ENCODE results near the gene CCL20.

CCL20 gene

DNA sequence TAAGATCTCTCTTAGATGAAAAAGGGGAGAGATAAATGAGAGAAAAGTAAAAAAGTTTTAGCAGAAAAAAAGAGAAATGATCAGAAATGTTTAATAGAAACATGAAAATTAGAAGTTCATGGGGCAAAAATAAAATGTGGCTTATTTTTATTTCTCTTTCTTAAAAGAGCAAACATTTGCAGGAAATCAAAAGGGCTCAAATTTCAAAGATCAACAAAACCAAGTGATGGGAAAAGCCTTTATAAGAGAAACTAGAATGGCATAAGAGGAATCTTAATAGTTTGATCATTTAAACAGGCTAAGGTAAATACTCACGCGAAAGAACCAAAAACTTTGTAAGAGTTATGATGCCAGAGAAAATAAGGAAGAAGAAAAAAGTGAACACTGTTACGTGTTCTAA, 34.5 kb downstream of the CCL20 start:
- in situ Hi-C loops (cut with HindIII; ENCODE audit: low sequenced_read_pairs) = no loop called here
- TF ChIP-seq, protein P1, sequence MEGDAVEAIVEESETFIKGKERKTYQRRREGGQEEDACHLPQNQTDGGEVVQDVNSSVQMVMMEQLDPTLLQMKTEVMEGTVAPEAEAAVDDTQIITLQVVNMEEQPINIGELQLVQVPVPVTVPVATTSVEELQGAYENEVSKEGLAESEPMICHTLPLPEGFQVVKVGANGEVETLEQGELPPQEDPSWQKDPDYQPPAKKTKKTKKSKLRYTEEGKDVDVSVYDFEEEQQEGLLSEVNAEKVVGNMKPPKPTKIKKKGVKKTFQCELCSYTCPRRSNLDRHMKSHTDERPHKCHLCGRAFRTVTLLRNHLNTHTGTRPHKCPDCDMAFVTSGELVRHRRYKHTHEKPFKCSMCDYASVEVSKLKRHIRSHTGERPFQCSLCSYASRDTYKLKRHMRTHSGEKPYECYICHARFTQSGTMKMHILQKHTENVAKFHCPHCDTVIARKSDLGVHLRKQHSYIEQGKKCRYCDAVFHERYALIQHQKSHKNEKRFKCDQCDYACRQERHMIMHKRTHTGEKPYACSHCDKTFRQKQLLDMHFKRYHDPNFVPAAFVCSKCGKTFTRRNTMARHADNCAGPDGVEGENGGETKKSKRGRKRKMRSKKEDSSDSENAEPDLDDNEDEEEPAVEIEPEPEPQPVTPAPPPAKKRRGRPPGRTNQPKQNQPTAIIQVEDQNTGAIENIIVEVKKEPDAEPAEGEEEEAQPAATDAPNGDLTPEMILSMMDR (IDR thresholded peaks at IDR 0.05; ENCODE audit: low read depth, low read length, missing control alignments) = no peak
- no peak for DNase-seq (ENCODE audit: low read depth)

DNA sequence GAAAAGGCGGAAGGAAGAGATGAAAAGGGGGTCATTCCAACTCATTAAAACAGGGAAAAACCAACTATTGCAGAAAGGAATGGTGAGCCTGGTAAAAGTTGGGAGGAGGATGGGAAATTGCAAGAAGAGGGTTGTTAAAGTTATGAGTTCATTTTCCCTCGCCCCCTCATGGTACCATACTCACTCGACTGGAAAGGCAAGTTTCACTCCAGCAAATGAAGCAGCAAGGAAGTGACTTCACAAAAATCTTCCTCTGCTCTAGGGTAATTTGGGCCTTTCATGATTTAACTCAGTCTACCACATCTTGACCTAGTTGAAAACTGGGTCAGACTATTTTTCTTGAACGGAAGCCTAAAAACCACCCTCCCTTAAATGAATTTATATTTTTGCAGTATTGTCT, 34.9 kb downstream of the CCL20 start:
- TF ChIP-seq, protein P1 (IDR thresholded peaks at IDR 0.05; ENCODE audit: low read depth, low read length, missing control alignments) = no peak
- no peak for DNase-seq (ENCODE audit: low read depth)
- in situ Hi-C loops (cut with HindIII; ENCODE audit: low sequenced_read_pairs) = no loop called here
- H3K4me3 ChIP-seq (ENCODE audit: low read depth, low read length) = no peak overlapping the region

More for the DNA sequence above, 34.5 kb downstream of the CCL20 start:
- no peak overlapping the region for H3K4me3 ChIP-seq (ENCODE audit: low read depth, low read length)

DNA sequence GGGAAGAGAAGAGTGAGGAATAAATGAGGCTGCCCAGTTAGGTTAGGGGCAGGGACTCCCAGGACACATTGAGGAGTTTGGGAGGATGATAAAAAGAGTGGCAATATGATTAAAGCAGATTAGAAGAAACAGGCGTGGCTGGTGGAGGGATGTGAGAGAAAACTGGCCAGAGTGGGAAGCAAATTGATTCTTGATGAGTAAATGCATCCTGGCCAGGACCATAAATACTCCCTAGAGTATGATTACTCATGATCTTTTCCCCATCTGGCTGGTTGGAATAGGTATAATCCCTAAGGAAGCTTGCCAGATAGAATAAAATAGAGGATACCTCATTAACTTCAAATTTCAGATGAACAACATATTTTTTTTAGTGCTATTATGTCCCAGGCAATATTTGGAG, 36.3 kb downstream of the CCL20 start:
- DNase-seq (ENCODE audit: low read depth) = no peak
- H3K4me3 ChIP-seq (ENCODE audit: low read depth, low read length) = no peak overlapping the region
- TF ChIP-seq, protein P1 (IDR thresholded peaks at IDR 0.05; ENCODE audit: low read depth, low read length, missing control alignments) = no peak
- in situ Hi-C loops (cut with HindIII; ENCODE audit: low sequenced_read_pairs) = loop anchor here (5.0 kb wide), 1 partner anchor 68 kb away; no protein-coding TSS in a partner anchor

DNA sequence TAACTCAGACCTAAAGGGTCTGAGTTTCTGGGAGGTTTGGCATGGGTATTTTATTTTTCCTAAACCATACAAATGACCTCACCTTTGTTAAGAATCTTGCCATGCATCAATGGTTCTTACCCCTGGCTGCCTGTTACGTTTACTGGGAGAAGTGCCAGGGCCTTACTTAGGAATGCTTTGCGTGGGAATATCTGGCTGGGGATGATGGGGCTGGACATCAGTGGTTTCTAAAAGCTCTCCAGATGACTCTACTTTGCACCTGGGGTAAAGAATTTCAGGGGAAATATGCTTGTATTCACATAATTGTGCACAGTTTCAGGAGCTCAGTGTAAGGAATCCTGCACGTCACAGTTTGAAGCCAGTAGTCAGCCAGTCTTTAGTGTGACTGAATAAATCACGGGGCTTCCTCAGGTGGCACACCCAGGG, 39.6 kb downstream of the CCL20 start:
- TF ChIP-seq, protein P1 (IDR thresholded peaks at IDR 0.05; ENCODE audit: low read depth, low read length, missing control alignments) = no peak
- no peak overlapping the region for H3K4me3 ChIP-seq (ENCODE audit: low read depth, low read length)
- DNase-seq (ENCODE audit: low read depth) = peak; percentile 100
- in situ Hi-C loops (cut with HindIII; ENCODE audit: low sequenced_read_pairs) = loop anchor here (5.0 kb wide), 1 partner anchor 71 kb away; no protein-coding TSS in a partner anchor

DNA sequence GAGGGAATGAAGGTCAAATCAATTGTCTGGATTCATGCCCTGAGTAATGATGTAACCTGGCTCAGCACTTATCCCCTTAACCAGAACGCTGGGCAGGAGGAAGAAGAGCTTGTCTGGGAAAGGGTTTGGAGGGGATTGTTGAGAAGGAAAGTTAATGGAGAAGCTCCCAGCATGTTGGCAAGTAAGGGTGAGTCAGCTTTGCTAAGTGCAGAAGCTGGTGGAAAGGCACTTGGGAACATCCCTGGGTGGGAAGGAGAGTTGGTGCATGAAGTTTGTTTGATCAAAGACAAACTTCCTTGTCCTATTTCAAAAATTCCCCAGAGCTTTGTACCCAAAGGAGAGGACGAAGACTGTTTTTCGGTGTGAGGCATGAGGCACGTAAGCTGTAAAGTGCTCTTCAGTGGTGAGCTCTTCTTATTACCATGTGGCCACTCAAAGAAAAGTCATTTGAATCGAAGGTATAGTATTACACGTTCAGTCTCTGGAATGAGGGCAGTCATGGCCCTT, 40.2 kb downstream of the CCL20 start:
- DNase-seq (ENCODE audit: low read depth) = peak; percentile 42
- in situ Hi-C loops (cut with HindIII; ENCODE audit: low sequenced_read_pairs) = loop anchor here (5.0 kb wide), 1 partner anchor 72 kb away; no protein-coding TSS in a partner anchor
- TF ChIP-seq, protein P1 (IDR thresholded peaks at IDR 0.05; ENCODE audit: low read depth, low read length, missing control alignments) = no peak
- H3K4me3 ChIP-seq (ENCODE audit: low read depth, low read length) = no peak overlapping the region

DNA sequence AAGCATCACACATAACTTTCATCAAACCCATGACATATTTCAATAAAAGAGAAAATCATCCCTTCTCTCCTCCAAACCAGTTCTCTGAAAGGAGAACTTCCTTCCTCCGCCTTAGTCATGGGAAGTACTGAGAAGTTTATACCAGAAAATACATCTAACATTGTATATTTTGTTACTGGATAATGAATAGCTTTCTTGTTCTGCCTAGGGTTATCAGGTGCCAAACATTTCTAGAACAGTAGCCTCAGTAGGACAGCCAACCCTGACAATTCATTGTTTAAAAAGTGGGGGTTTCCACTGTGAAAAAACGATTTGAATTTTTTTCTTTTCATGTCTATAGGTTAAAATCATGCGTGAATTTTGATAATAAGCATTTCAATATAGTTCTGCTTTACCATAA, 41.8 kb downstream of the CCL20 start:
- in situ Hi-C loops (cut with HindIII; ENCODE audit: low sequenced_read_pairs) = no loop called here
- TF ChIP-seq, protein P1 (IDR thresholded peaks at IDR 0.05; ENCODE audit: low read depth, low read length, missing control alignments) = no peak
- no peak for DNase-seq (ENCODE audit: low read depth)
- H3K4me3 ChIP-seq (ENCODE audit: low read depth, low read length) = no peak overlapping the region
